KMS-11 (cell line): ENCODE measurements around the gene MED27.

Experiments used
- H2AFZ ChIP-seq: fragments of 200-600 bp; sonication (generic); 2 replicates; pipeline ENCODE4 v1.6.1; 2016; ENCODE audit warnings: antibody characterized with exemption, mixed run types, low read depth
- H3K27ac ChIP-seq: fragments of 200-600 bp; sonication (generic); 2 replicates; pipeline ENCODE4 v1.6.1; 2016; ENCODE audit warnings: mild to moderate bottlenecking, mixed run types
- H3K27me3 ChIP-seq: fragments of 200-600 bp; sonication (generic); 2 replicates; pipeline ENCODE4 v1.6.1; 2017; ENCODE audit warnings: mild to moderate bottlenecking, low read depth, mixed run types, moderate library complexity; ENCODE audit not compliant: insufficient read depth
- H3K36me3 ChIP-seq: fragments of 200-600 bp; sonication (generic); 2 replicates; pipeline ENCODE4 v1.6.1; 2017; ENCODE audit warnings: mild to moderate bottlenecking, mixed run types; ENCODE audit not compliant: insufficient read depth
- H3K4me1 ChIP-seq: fragments of 200-600 bp; sonication (generic); 2 replicates; pipeline ENCODE4 v1.6.1; 2016; ENCODE audit warnings: mild to moderate bottlenecking, low read depth, mixed run types; ENCODE audit not compliant: poor library complexity, severe bottlenecking
- H3K4me2 ChIP-seq: fragments of 200-600 bp; sonication (generic); 2 replicates; pipeline ENCODE4 v1.7.0; 2016; ENCODE audit warnings: mild to moderate bottlenecking, mixed run types
- H3K4me3 ChIP-seq: fragments of 200-600 bp; sonication (generic); IDR thresholded peaks from 2 replicates; pipeline ENCODE4 v1.6.1; 2017; ENCODE audit warnings: low read depth, low read length, mixed read lengths; ENCODE audit not compliant: insufficient read depth
- H3K79me2 ChIP-seq: fragments of 200-600 bp; sonication (generic); 2 replicates; pipeline ENCODE4 v1.6.1; 2016; ENCODE audit warnings: low read depth, mixed run types; ENCODE audit not compliant: insufficient read depth
- H3K9ac ChIP-seq: fragments of 200-600 bp; sonication (generic); 2 replicates; pipeline ENCODE4 v1.6.1; 2016; ENCODE audit warnings: mild to moderate bottlenecking, mixed run types
- H4K20me1 ChIP-seq: fragments of 200-600 bp; sonication (generic); 2 replicates; pipeline ENCODE4 v1.6.1; 2016; ENCODE audit warnings: mild to moderate bottlenecking, mixed run types; ENCODE audit not compliant: insufficient read depth
- TF ChIP-seq, protein P1 (sequence below): fragments of 200-600 bp; sonication (generic); conservative IDR thresholded peaks from 2 replicates; pipeline ENCODE4 v1.6.1; 2017; ENCODE audit warnings: low read depth, mild to moderate bottlenecking, antibody characterized with exemption, low read length, moderate library complexity, mixed read lengths

The MED27 gene

DNA sequence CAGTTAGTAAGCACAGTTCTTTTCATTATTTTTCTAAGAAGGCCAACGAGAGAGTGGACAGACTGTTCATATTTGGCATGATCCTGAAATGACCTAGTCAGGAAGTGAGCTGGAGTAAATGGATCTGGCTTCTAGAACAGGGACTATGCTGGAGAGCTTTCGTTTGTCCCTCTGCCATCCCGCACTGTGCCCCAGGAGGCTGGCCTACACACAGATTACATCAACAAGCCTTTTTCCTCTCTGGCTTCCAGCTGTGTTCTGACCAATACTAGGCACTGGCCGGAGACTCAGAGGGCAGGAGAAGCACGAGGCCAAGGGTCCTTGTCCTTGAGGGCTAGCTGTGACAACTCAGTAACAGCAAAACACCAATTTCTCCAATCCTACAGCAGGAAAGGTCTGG is 127.8 kb downstream of the MED27 start:
- no peaks in the 10 kb centered on the region for H4K20me1 ChIP-seq
- TF ChIP-seq, protein P1, sequence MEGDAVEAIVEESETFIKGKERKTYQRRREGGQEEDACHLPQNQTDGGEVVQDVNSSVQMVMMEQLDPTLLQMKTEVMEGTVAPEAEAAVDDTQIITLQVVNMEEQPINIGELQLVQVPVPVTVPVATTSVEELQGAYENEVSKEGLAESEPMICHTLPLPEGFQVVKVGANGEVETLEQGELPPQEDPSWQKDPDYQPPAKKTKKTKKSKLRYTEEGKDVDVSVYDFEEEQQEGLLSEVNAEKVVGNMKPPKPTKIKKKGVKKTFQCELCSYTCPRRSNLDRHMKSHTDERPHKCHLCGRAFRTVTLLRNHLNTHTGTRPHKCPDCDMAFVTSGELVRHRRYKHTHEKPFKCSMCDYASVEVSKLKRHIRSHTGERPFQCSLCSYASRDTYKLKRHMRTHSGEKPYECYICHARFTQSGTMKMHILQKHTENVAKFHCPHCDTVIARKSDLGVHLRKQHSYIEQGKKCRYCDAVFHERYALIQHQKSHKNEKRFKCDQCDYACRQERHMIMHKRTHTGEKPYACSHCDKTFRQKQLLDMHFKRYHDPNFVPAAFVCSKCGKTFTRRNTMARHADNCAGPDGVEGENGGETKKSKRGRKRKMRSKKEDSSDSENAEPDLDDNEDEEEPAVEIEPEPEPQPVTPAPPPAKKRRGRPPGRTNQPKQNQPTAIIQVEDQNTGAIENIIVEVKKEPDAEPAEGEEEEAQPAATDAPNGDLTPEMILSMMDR = no peak
- no peaks in the 10 kb centered on the region for H3K4me1 ChIP-seq
- H3K4me2 ChIP-seq = no peak overlapping the region
- H3K36me3 ChIP-seq = no peaks in the 10 kb centered on the region
- no peak overlapping the region for H3K27ac ChIP-seq
- no peaks in the 10 kb centered on the region for H3K27me3 ChIP-seq
- no peak overlapping the region for H3K4me3 ChIP-seq
- no peak overlapping the region for H2AFZ ChIP-seq
- H3K79me2 ChIP-seq = no peaks in the 10 kb centered on the region
- H3K9ac ChIP-seq = no peak overlapping the region

DNA sequence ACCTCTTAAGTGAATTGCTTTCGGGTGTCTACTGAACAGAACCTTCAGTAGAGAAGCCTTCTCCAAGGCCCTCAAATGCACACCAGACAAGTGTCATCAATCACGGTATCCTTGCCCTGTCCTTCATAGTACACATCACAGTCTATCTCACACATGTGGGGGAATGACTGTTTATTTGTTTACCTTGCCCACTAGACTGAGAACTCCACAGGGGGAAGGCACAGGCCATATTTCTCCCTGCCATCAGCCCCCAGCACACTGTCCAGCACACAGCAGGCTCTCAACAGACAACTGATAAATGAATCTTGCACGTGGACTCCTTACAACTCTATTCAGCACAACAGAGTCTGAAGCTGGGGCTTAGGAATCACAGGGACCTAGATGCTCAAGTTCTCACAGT is 128.5 kb downstream of the MED27 start:
- Histone ChIP-seq H3K27ac (no peak overlapping the region), H3K79me2 (no peaks in the 10 kb centered on the region), H4K20me1 (no peaks in the 10 kb centered on the region), H2AFZ (no peak overlapping the region), H3K27me3 (no peaks in the 10 kb centered on the region), H3K4me3 (no peak overlapping the region), H3K4me2 (no peak overlapping the region), H3K4me1 (no peaks in the 10 kb centered on the region), H3K9ac (no peak overlapping the region), H3K36me3 (no peaks in the 10 kb centered on the region)
- TF ChIP-seq, protein P1 = no peak

DNA sequence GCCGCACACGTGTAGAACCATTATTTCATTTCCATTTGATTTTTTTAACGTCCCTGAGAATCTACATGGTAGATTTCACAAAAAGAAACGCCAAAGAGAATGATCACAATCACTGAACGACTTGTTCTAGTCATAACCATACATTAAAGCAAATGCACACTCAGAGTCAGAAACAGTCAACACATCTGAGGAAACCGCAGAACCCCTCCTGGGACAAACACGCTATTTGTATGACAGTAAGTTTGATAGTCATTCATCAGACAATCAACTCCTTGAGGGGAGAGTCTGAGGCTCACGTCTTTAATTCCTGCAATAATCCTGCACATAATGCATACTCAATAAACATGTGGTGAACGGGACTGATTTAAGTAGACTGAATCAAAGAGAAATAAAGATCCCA is 129.2 kb downstream of the MED27 start:
- Histone ChIP-seq H3K4me3 (no peak overlapping the region), H3K36me3 (no peaks in the 10 kb centered on the region), H3K9ac (no peak overlapping the region), H3K27ac (no peak overlapping the region), H3K79me2 (no peaks in the 10 kb centered on the region), H3K4me1 (no peaks in the 10 kb centered on the region), H3K27me3 (no peaks in the 10 kb centered on the region), H3K4me2 (no peak overlapping the region), H4K20me1 (no peaks in the 10 kb centered on the region), H2AFZ (no peak overlapping the region)
- TF ChIP-seq, protein P1 = no peak

DNA sequence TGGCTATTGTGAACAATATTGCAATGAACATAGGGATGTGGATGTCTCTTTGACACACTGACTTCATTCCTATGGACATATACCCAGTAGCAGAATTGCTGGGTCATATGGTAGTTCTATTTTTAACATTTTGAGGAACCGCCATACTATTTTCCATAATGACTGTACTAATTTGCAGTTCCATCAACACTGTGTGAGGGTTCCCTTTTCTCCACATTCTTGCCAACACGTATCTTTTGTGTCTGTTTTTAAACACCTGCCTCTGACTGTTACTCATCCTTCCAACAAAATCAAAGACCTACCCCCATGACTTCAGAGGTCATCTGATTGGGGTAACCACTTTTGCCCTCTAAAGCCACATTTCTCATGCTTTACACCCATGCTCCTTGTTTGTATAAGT is 133.5 kb downstream of the MED27 start:
- no peaks in the 10 kb centered on the region for H3K4me1 ChIP-seq
- H2AFZ ChIP-seq = no peak overlapping the region
- no peaks in the 10 kb centered on the region for H3K79me2 ChIP-seq
- no peaks in the 10 kb centered on the region for H3K36me3 ChIP-seq
- H3K27me3 ChIP-seq = no peaks in the 10 kb centered on the region
- no peak overlapping the region for H3K27ac ChIP-seq
- TF ChIP-seq, protein P1 = no peak
- H3K4me3 ChIP-seq = no peak overlapping the region
- H3K9ac ChIP-seq = no peak overlapping the region
- no peak overlapping the region for H3K4me2 ChIP-seq
- H4K20me1 ChIP-seq = no peaks in the 10 kb centered on the region
